Lower lobe of right lung (tissue), 2 donors: ENCODE data around the gene ADIPOR2. TPM values are rescaled to one million over a fixed set of nuclear protein-coding genes. Genes with fewer than 3 reads are reported as not detected.
A peak's percentile ranks its signal among the peaks of the same experiment; 100 is the strongest.
"Not testable (repeated sequence)": the region's sequence is repeated elsewhere in the genome, so short reads cannot be mapped to it uniquely, and the experiment has no call there.

Experiments used
- ATAC-seq, 2 donors: fragments of 200-7000 bp; cut with Tn5 transposase; one replicate each; pipeline ENCODE4 v1.9.1; 2020 to 2022; ENCODE audit warnings: mild to moderate bottlenecking in 2 of 2, moderate library complexity in 2 of 2
- DNase-seq: peaks from one replicate; pipeline ENCODE4 v3.0.0-alpha.2; 2020
- H3K27ac ChIP-seq: fragments of 200-600 bp; one replicate; pipeline ENCODE4 v1.8.0; 2022
- H3K27me3 ChIP-seq: fragments of 200-600 bp; one replicate; pipeline ENCODE4 v1.8.0; 2022; ENCODE audit warnings: low read depth
- H3K36me3 ChIP-seq: fragments of 200-600 bp; one replicate; pipeline ENCODE4 v1.8.0; 2022; ENCODE audit warnings: mild to moderate bottlenecking
- H3K4me1 ChIP-seq: fragments of 200-600 bp; one replicate; pipeline ENCODE4 v1.8.0; 2022
- H3K4me3 ChIP-seq: fragments of 200-600 bp; one replicate; pipeline ENCODE4 v1.8.0; 2022; ENCODE audit warnings: mild to moderate bottlenecking
- H3K9me3 ChIP-seq: fragments of 200-600 bp; one replicate; pipeline ENCODE4 v1.8.0; 2022
- CTCF ChIP-seq: fragments of 200-600 bp; IDR thresholded peaks from one replicate; pipeline ENCODE4 v1.8.0; 2022; ENCODE audit warnings: antibody characterized with exemption, mild to moderate bottlenecking
- intact Hi-C: fragments of 100-400 bp; cut with DNase I; formaldehyde crosslinking; loops from one replicate; pipeline ENCODE4 v1.11.0; 2022
- total RNA-seq: library from RNA; stranded (reverse); fragmentation: NEBNext Ultra II Directional; extraction: Animal tissue kit (Norgen Biotek cat#: 25700); gene quantifications from one replicate; pipeline ENCODE4 v1.2.1, GENCODE V29; 2021
- donor health status: DM: no; HTN: yes; CAD: no; lungs with severe emphysema.

Gene ADIPOR2
- total RNA-seq, 1 donor from 2014 or later, result 83.8 TPM

- H3K4me1 ChIP-seq, result peaks cover 10% of the 10 kb centered on the region
- no peaks in the 10 kb centered on the region for H3K9me3 ChIP-seq
- no peak for TF ChIP-seq CTCF
- H3K36me3 ChIP-seq, result no peaks in the 10 kb centered on the region
- intact Hi-C loops, result no loop called here
- DNase-seq (no peak), ATAC-seq (no peak)
- no peak overlapping the region for H3K4me3 ChIP-seq
- no peak overlapping the region for H3K27ac ChIP-seq
- no peaks in the 10 kb centered on the region for H3K27me3 ChIP-seq
These were observed 42.0 kb downstream of the ADIPOR2 start for GRCh38 chr12:1732914-1733313.

DNA sequence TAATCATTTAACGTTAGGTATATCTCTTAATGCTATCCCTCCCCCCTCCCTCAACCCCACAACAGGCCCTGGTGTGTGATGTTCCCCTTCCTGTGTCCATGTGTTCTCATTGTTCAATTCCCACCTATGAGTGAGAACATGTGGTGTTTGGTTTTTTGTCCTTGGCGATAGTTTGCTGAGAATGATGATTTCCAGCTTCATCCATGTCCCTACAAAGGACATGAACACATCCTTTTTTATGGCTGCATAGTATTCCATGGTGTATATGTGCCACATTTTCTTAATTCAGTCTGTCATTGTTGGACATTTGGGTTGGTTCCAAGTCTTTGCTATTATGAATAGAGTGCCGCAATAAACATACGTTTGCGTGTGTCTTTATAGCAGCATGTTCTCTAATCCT lies 42.8 kb downstream of the ADIPOR2 start:
- DNase-seq, H3K4me3 ChIP-seq, H3K9me3 ChIP-seq, ATAC-seq, H3K27me3 ChIP-seq, intact Hi-C loops, H3K36me3 ChIP-seq, H3K27ac ChIP-seq: not testable (repeated sequence)
- H3K4me1 ChIP-seq, result peaks cover 18% of the 10 kb centered on the region

DNA sequence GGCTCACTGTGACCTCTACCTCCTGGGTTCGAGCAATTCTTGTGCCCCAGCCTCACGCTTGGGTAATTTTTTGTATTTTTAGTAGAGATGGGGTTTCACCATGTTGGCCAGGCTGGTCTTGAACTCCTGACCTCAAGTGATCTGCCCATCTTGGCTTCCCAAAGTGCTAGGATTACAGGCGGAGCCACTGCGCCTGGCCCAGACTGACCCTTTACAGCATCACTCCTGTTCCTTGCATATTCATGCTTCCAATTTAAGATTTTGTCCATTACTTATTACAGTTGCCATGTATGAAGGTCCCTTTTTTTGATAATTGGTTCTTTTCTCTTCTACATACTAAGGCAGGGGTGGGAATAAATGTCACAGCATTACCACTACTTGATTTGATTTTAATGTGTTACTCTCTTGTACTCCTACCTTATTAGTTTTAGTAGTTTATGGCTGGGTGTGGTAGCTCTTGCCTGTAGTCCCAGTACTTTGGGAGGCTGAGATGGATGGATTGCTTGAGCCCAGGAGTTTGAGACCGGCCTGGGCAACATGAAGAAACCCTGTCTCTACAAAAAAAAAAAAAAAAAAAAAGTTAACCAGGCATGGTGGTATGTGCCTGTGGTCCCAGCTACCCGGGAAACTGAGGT lies 46.9 kb downstream of the ADIPOR2 start:
- ATAC-seq (no peak), DNase-seq (no peak)
- Histone ChIP-seq H3K4me3 (no peak overlapping the region), H3K36me3 (no peaks in the 10 kb centered on the region), H3K4me1 (peaks cover 50% of the 10 kb centered on the region), H3K9me3 (no peaks in the 10 kb centered on the region), H3K27me3 (no peaks in the 10 kb centered on the region), H3K27ac (no peak overlapping the region)
- no peak for TF ChIP-seq CTCF
- intact Hi-C loops, result no loop called here

DNA sequence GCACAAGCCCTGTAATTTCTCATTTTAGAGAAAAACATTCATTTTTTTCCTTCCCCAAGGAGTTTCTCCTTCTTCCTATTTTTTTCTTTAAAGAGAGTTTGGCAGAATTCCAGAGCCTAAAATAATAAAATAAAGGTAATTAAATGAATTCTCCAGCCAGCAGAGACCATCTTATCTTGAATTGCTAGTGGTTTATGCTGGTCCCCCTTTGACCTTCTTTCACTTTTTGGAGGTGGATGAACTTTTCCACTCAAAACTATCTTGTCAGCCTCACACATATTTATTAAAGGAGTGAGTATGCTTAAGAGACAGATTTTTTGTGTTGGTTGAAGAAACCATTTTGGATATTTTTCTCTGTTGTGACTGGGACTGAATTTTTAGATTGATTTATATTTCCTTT lies 47.6 kb downstream of the ADIPOR2 start:
- ATAC-seq, result no peak
- Histone ChIP-seq H3K4me1 (peaks cover 50% of the 10 kb centered on the region), H3K9me3 (no peaks in the 10 kb centered on the region), H3K27me3 (no peaks in the 10 kb centered on the region), H3K4me3 (no peak overlapping the region), H3K27ac (no peak overlapping the region), H3K36me3 (no peaks in the 10 kb centered on the region)
- intact Hi-C loops, result no loop called here
- DNase-seq, result no peak
- TF ChIP-seq CTCF, result no peak

- Histone ChIP-seq H3K4me3 (no peak overlapping the region), H3K9me3 (no peaks in the 10 kb centered on the region), H3K27me3 (no peaks in the 10 kb centered on the region), H3K4me1 (peaks cover 50% of the 10 kb centered on the region), H3K36me3 (no peaks in the 10 kb centered on the region), H3K27ac (no peak overlapping the region)
- TF ChIP-seq CTCF, result no peak
- DNase-seq, result no peak
- intact Hi-C loops, result no loop called here
- ATAC-seq, result no peak
These were observed 48.5 kb downstream of the ADIPOR2 start for GRCh38 chr12:1739368-1739767.

DNA sequence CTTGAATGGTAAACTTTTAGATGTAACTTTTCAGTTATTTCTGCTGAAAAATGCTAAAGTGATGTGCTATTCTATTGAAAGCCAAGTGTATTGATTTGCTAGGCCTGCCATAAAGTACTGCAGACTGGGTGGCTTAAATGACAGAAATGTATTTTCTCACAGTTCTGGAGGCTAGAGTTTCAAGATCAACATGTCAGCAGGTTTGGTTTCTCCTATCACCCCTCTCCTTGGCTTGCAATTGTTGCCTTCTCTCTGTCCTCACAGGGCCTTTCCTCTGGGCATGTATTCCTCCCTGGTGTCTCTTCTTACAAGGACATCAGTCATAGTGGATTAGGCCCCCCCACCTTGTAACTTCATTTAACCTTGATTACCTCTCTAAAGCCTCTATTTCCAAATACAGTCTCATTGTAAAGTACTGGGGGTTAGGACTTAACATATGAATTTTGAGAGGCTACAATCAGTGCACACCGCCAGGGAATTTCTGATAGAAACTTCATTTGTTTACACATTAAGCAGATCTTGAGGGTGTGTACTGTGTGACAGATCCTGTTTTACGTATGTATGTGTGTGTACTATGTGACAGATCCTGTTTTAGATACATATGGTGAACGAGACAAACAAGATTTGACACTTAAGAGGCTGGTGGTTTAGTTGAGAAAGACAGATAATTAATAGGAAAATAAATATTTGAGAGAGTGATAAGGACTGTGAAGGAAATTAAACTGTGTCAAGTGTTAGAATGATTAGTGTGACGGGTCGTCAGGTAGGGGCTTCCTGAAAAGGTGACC lies 49.5 kb downstream of the ADIPOR2 start:
- Histone ChIP-seq H3K36me3 (no peaks in the 10 kb centered on the region), H3K27ac (peak overlapping the region; percentile 7), H3K9me3 (no peaks in the 10 kb centered on the region), H3K27me3 (no peaks in the 10 kb centered on the region), H3K4me3 (no peak overlapping the region), H3K4me1 (peaks cover 50% of the 10 kb centered on the region)
- intact Hi-C loops, result no loop called here
- no peak for DNase-seq
- peak; percentile 59 to 78 for ATAC-seq
- no peak for TF ChIP-seq CTCF
